Lung (tissue), 12 donors: Measurements from ENCODE around the gene DCTN5. TPM values are rescaled to one million over a fixed set of nuclear protein-coding genes. Genes with fewer than 3 reads are reported as not detected.

Experiments
- ATAC-seq: fragments of 200-7000 bp; cut with Tn5 transposase; one replicate; pipeline ENCODE4 v1.9.1; 2020; ENCODE audit warnings: moderate number of reproducible peaks; ENCODE audit not compliant: insufficient read depth, low FRiP score
- DNase-seq, 3 donors: peaks; one replicate each; pipeline ENCODE4 v3.0.0-alpha.2; 2013 to 2017
- H3K27ac ChIP-seq, 2 donors: one replicate each; pipeline ENCODE4 v1.5.1; 2013; ENCODE audit warnings: mild to moderate bottlenecking in 2 of 2, moderate library complexity in 2 of 2, control low read depth in 1 of 2, inconsistent platforms in 1 of 2, low read depth in 1 of 2, low read length in 1 of 2
- H3K27me3 ChIP-seq, 3 donors: one replicate each; pipeline ENCODE4 v1.5.1; 2013; ENCODE audit warnings: low read length in 2 of 3; ENCODE audit not compliant: control insufficient read depth in 3 of 3, insufficient read depth in 3 of 3
- H3K36me3 ChIP-seq, 4 donors: one replicate each; pipeline ENCODE4 v1.5.1; 2013; ENCODE audit warnings: low read length in 4 of 4, mild to moderate bottlenecking in 1 of 4, moderate library complexity in 1 of 4; ENCODE audit not compliant: control insufficient read depth in 4 of 4, insufficient read depth in 4 of 4
- H3K4me1 ChIP-seq, 5 donors: one replicate each; pipeline ENCODE4 v1.5.1; 2013; ENCODE audit warnings: low read length in 5 of 5, mild to moderate bottlenecking in 2 of 5, moderate library complexity in 1 of 5; ENCODE audit not compliant: control insufficient read depth in 5 of 5, insufficient read depth in 5 of 5
- H3K4me3 ChIP-seq: one replicate; pipeline ENCODE4 v1.5.1; 2013; ENCODE audit warnings: mild to moderate bottlenecking, control low read depth, moderate library complexity
- H3K9ac ChIP-seq, 2 donors: one replicate each; pipeline ENCODE4 v1.5.1; 2013; ENCODE audit warnings: low read length in 2 of 2, control low read depth in 1 of 2; ENCODE audit not compliant: insufficient read depth in 1 of 2
- H3K9me3 ChIP-seq, 4 donors: one replicate each; pipeline ENCODE4 v1.5.1; 2013; ENCODE audit warnings: low read length in 3 of 4, mild to moderate bottlenecking in 1 of 4, moderate library complexity in 1 of 4; ENCODE audit not compliant: control insufficient read depth in 4 of 4, insufficient read depth in 3 of 4
- WGBS, 2 donors: extraction: QIAGEN DNeasy Blood & Tissue Kit; methylation state at CpG; one replicate each; pipeline ENCODE4 v1.1.7; 2013; 5-methylcytosine and 5-hydroxymethylcytosine counted together
- polyA plus RNA-seq, 2 donors: library from polyadenylated mRNA; stranded (reverse); fragments of 200-250 nt; gene quantifications; one replicate each; pipeline ENCODE4 v1.2.1, GENCODE V29; 2013
- total RNA-seq, 2 donors: library from RNA; depleted of rRNA in 1 of 2; stranded (reverse); fragments of >200 nt in 1 of 2; gene quantifications; one replicate each; pipeline ENCODE4 v1.2.1, GENCODE V29; 2014 to 2021
- TF ChIP-seq, protein P1 (sequence below): IDR thresholded peaks from 2 replicates; pipeline ENCODE4 v1.5.1; 2012; ENCODE audit warnings: mild to moderate bottlenecking; ENCODE audit errors: control extremely low read depth, extremely low read depth
- donor health status: control.
- donor health status: control.
- donor health status: Bipolar disorder and iron deficiency.
- donor health status: healthy.
- donor health status: DM: yes; HTN: yes; CAD: no.

DCTN5 gene
- total and polyA plus RNA-seq, 4 donors, result 10.5 to 46.2 (median 34.7) TPM

- TF ChIP-seq, protein P1, sequence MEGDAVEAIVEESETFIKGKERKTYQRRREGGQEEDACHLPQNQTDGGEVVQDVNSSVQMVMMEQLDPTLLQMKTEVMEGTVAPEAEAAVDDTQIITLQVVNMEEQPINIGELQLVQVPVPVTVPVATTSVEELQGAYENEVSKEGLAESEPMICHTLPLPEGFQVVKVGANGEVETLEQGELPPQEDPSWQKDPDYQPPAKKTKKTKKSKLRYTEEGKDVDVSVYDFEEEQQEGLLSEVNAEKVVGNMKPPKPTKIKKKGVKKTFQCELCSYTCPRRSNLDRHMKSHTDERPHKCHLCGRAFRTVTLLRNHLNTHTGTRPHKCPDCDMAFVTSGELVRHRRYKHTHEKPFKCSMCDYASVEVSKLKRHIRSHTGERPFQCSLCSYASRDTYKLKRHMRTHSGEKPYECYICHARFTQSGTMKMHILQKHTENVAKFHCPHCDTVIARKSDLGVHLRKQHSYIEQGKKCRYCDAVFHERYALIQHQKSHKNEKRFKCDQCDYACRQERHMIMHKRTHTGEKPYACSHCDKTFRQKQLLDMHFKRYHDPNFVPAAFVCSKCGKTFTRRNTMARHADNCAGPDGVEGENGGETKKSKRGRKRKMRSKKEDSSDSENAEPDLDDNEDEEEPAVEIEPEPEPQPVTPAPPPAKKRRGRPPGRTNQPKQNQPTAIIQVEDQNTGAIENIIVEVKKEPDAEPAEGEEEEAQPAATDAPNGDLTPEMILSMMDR, result no peak
- H3K36me3 ChIP-seq, result peaks cover 4 to 15% (median 10%) of the 10 kb centered on the region in 4 donors
- H3K27me3 ChIP-seq, result peaks cover 0 to 2% (median 0%) of the 10 kb centered on the region in 3 donors
- H3K9ac ChIP-seq, result no peak overlapping the region
- ATAC-seq, result no peak
- H3K9me3 ChIP-seq, result peaks cover 0 to 5% (median 0%) of the 10 kb centered on the region in 4 donors
- H3K4me3 ChIP-seq, result no peak overlapping the region
- no peak overlapping the region for H3K27ac ChIP-seq
- H3K4me1 ChIP-seq, result peaks cover 0 to 8% (median 0%) of the 10 kb centered on the region in 5 donors
- DNase-seq, result peak; percentile 18 to 48 (median 26)
- WGBS, 2 donors, result 18 to 21% methylated on average over 32 of the region's 32 CpGs
These were observed 53.5 kb downstream of the DCTN5 start for GRCh38 chr16:23694644-23695373.

DNA sequence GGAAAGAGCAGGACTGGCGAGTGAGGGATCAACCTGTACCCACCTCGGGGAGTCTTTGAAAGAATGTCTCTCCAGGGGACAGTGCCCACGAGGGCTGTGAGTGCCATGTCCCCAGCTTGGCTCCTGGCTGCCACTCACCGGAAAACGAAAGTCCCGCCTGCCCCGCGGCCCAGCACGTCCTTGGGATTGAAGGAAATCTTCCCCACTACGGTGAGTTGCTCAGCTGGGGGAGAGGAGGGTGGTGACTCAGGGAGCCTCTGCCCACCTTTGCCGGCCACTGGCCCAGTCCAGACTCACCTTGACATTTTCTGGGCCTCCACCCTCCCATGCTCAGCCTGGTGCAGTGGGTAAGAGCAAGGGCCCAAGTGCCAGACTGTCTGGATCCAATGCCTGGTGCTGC, 54.5 kb downstream of the DCTN5 start:
- Histone ChIP-seq H3K9me3 (peaks cover 0 to 5% (median 0%) of the 10 kb centered on the region in 4 donors), H3K36me3 (peaks cover 0 to 10% (median 5%) of the 10 kb centered on the region in 4 donors), H3K9ac (no peak overlapping the region), H3K27ac (no peak overlapping the region), H3K27me3 (peaks cover 0 to 2% (median 0%) of the 10 kb centered on the region in 3 donors), H3K4me3 (no peak overlapping the region), H3K4me1 (peaks cover 0 to 8% (median 0%) of the 10 kb centered on the region in 5 donors)
- ATAC-seq (no peak), DNase-seq (no peak)
- TF ChIP-seq, protein P1, result no peak
- 83 to 85% methylated on average over 11 of the region's 11 CpGs for WGBS, 2 donors

DNA sequence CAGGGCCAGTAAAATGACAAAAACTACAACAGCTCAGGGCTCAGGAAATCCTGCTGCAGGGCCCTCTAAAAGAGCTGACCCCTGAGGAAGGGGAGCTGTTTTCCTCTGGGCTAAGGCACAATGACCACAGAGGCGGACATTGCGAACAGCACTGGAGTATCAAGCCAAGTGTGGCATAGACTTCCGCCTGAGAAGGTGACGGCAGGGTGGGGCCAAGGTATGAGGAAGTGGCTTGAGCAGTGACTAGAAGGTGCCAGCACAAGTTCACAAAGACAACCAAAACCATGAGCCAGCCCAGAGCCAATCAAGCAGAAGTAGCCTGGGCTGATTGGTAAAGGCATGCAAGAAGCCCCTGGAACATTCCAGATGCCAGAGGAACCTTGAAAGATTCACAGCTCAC, 57.8 kb downstream of the DCTN5 start:
- Histone ChIP-seq H3K4me1 (peaks cover 0 to 8% (median 0%) of the 10 kb centered on the region in 5 donors), H3K36me3 (no peaks in the 10 kb centered on the region), H3K9me3 (peaks cover 0 to 4% (median 1%) of the 10 kb centered on the region in 4 donors), H3K4me3 (no peak overlapping the region), H3K9ac (no peak overlapping the region), H3K27me3 (peaks cover 0 to 3% (median 0%) of the 10 kb centered on the region in 3 donors), H3K27ac (no peak overlapping the region)
- WGBS, 2 donors, result 61 to 75% methylated on average over 4 of the region's 4 CpGs
- ATAC-seq (no peak), DNase-seq (no peak)
- TF ChIP-seq, protein P1, result no peak
